Measurements from ENCODE around the gene MFAP4.

MFAP4 gene

DNA sequence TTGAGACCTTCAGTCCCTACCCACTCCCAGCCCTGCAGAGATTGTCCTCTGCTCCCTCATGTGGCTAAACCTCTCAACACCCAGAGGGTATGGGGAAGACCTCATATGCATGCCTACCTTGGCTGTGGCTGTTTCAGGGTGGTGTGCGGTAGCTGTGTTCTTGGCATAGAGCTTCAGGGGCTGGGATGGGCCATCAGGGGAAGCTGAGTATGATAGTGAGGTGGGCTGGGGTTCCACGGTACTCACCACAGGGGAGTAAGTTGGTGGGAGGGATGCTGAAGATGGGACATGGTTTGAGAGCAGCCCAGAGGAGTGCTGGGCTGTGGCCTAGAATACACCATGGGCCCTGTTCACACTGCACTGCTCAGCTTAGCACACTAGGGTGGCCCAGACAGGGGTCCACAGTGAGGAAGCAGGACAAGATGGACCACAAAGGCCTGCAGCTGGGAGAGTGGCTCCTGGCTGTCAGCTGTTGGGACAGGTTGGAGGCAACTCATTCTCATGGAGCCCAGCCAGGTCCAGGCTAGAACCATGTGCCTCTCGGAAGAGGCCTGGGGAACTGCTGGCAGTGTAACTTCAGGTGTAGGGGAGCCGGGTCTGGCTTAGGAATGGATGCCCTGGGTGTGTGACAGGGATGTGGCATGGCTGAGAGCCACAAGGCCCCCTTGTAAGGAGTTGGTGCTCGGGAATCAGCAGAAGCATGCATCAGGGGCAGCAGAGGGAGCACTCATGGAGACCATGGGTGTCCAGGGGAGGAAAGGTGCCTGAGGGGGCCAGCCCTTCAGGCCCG is 3.1 kb downstream of the MFAP4 start:
- H3K9me3 ChIP-seq (replicated peaks in 1 of 11) = no peaks in the 10 kb centered on the region
- no peak overlapping the region for H3K4me3 ChIP-seq
- H3K36me3 ChIP-seq = peaks cover 33 to 67% (median 47%) of the 10 kb centered on the region in 11 experiments
- peaks cover 0 to 62% (median 24%) of the 10 kb centered on the region in 11 experiments; a peak in 14 of 22 replicates for H4K20me1 ChIP-seq
- no peak for TF ChIP-seq Cebpa-rat (IDR thresholded peaks at IDR 0.05)
- H3K27me3 ChIP-seq = no peaks in the 10 kb centered on the region
- H3K27ac ChIP-seq = peak overlapping the region in 4 of 11 experiments; percentile 47 to 54 (median 52); a peak in 5 of 22 replicates
- H3K9ac ChIP-seq = peak overlapping the region in 4 of 11 experiments; percentile 14 to 53 (median 23); a peak in 4 of 22 replicates
- peaks cover 36 to 56% (median 48%) of the 10 kb centered on the region in 10 experiments for H3K4me1 ChIP-seq
- peak overlapping the region; percentile 14 to 68 (median 48); a peak in 20 of 22 replicates for H3K4me2 ChIP-seq

- peaks cover 33 to 67% (median 47%) of the 10 kb centered on the region in 11 experiments for H3K36me3 ChIP-seq
- H3K27me3 ChIP-seq = no peaks in the 10 kb centered on the region
- no peak overlapping the region for H3K4me3 ChIP-seq
- H3K9me3 ChIP-seq (replicated peaks in 1 of 11) = no peaks in the 10 kb centered on the region
- no peak overlapping the region for H3K9ac ChIP-seq
- peak overlapping the region in 1 of 11 experiments; percentile 5; a peak in 2 of 22 replicates for H3K4me2 ChIP-seq
- H3K4me1 ChIP-seq = peaks cover 39 to 59% (median 49%) of the 10 kb centered on the region in 10 experiments
- H4K20me1 ChIP-seq = peaks cover 0 to 62% (median 24%) of the 10 kb centered on the region in 11 experiments; a peak in 14 of 22 replicates
- H3K27ac ChIP-seq = no peak overlapping the region
- no peak for TF ChIP-seq Cebpa-rat (IDR thresholded peaks at IDR 0.05)
These were observed 4.2 kb downstream of the MFAP4 start for GRCh38 chr17:19382531-19383444.

DNA sequence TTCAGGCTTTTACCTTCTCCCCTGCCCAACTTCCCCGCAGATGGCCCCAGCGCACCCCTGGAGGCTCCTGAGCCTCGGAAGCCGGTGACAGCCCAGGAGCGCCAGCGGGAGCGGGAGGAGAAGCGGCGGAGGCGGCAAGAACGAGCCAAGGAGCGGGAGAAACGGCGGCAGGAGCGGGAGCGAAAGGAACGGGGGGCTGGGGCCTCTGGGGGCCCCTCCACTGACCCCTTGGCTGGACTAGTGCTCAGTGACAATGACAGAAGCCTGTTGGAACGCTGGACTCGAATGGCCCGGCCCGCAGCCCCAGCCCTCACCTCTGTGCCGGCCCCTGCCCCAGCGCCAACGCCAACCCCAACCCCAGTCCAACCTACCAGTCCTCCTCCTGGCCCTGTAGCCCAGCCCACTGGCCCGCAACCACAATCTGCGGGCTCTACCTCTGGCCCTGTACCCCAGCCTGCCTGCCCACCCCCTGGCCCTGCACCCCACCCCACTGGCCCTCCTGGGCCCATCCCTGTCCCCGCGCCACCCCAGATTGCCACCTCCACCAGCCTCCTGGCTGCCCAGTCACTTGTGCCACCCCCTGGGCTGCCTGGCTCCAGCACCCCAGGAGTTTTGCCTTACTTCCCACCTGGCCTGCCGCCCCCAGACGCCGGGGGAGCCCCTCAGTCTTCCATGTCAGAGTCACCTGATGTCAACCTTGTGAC is 5.1 kb downstream of the MFAP4 start:
- no peaks in the 10 kb centered on the region for H3K9me3 ChIP-seq (replicated peaks in 1 of 11)
- H3K4me1 ChIP-seq = peaks cover 39 to 56% (median 45%) of the 10 kb centered on the region in 10 experiments
- H3K27me3 ChIP-seq = no peaks in the 10 kb centered on the region
- H3K4me2 ChIP-seq = no peak overlapping the region; a peak in 1 of 22 replicates
- peaks cover 0 to 62% (median 24%) of the 10 kb centered on the region in 11 experiments; a peak in 14 of 22 replicates for H4K20me1 ChIP-seq
- no peak overlapping the region for H3K27ac ChIP-seq
- no peak overlapping the region for H3K9ac ChIP-seq
- TF ChIP-seq Cebpa-rat (IDR thresholded peaks at IDR 0.05) = no peak
- peaks cover 33 to 67% (median 47%) of the 10 kb centered on the region in 11 experiments for H3K36me3 ChIP-seq
- H3K4me3 ChIP-seq = no peak overlapping the region

DNA sequence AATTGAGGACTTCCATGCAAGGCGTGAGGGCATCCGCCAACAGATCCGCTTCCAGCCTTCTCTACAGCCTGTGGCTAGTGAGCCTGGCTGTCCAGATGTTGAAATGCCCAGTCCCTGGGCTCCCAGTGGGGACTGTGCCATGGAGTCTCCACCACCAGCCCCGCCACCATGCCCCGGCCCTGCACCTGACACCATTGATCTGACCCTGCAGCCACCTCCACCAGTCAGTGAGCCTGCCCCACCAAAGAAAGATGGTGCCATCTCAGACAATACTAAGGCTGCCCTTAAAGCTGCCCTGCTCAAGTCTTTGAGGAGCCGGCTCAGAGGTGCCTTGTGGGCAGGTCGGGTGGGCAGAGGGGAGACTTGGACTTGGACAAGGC is 5.6 kb downstream of the MFAP4 start:
- Histone ChIP-seq H3K4me2 (no peak overlapping the region), H3K9ac (no peak overlapping the region), H3K36me3 (peaks cover 33 to 67% (median 47%) of the 10 kb centered on the region in 11 experiments), H4K20me1 (peaks cover 0 to 62% (median 24%) of the 10 kb centered on the region in 11 experiments; a peak in 14 of 22 replicates), H3K4me3 (no peak overlapping the region), H3K4me1 (peaks cover 39 to 54% (median 45%) of the 10 kb centered on the region in 10 experiments), H3K27ac (no peak overlapping the region), H3K9me3 (replicated peaks in 1 of 11) (no peaks in the 10 kb centered on the region), H3K27me3 (no peaks in the 10 kb centered on the region)
- no peak for TF ChIP-seq Cebpa-rat (IDR thresholded peaks at IDR 0.05)

DNA sequence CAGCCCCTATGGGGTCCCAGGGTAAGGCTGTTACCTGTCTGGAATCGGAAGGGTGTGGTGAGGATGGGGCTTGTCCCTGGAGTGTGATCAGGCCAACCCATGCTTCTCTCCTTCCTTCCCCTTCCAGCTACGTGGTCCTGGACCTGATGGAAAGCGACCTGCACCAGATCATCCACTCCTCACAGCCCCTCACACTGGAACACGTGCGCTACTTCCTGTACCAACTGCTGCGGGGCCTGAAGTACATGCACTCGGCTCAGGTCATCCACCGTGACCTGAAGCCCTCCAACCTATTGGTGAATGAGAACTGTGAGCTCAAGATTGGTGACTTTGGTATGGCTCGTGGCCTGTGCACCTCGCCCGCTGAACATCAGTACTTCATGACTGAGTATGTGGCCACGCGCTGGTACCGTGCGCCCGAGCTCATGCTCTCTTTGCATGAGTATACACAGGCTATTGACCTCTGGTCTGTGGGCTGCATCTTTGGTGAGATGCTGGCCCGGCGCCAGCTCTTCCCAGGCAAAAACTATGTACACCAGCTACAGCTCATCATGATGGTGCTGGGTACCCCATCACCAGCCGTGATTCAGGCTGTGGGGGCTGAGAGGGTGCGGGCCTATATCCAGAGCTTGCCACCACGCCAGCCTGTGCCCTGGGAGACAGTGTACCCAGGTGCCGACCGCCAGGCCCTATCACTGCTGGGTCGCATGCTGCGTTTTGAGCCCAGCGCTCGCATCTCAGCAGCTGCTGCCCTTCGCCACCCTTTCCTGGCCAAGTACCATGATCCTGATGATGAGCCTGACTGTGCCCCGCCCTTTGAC is 6.3 kb downstream of the MFAP4 start:
- Histone ChIP-seq H3K4me2 (no peak overlapping the region), H3K4me3 (no peak overlapping the region), H3K9me3 (replicated peaks in 1 of 11) (no peaks in the 10 kb centered on the region), H3K27ac (no peak overlapping the region), H4K20me1 (peaks cover 0 to 62% (median 24%) of the 10 kb centered on the region in 11 experiments; a peak in 14 of 22 replicates), H3K4me1 (peaks cover 35 to 49% (median 43%) of the 10 kb centered on the region in 10 experiments), H3K36me3 (peaks cover 33 to 65% (median 47%) of the 10 kb centered on the region in 11 experiments), H3K9ac (no peak overlapping the region), H3K27me3 (no peaks in the 10 kb centered on the region)
- TF ChIP-seq Cebpa-rat (IDR thresholded peaks at IDR 0.05) = no peak

DNA sequence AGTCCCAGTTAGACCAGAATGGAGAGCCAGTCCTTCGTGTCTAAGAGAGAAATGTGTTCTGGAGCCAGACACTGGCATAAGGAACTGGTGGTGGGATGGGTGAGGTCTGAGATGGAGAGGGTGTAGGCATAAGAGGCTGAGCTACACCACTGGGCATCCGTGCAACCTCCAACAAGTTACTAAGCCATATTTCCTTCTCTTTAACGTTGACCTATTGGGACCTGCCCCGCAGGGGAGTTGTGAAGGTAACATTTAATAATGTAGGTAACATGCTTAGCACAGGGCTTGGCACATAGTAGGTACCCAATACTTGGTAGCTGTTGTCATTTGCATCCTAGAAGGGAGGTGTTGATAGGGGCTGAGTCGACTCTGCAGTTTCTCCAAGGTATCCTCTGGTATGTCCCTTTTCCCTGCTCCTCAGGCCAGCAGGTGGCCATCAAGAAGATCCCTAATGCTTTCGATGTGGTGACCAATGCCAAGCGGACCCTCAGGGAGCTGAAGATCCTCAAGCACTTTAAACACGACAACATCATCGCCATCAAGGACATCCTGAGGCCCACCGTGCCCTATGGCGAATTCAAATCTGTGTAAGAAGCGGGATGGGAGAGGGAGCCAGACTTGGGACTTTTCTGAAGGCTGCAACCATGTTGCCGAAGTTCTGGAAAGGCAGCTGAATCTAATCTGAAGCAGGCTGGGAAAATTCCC is 7.5 kb downstream of the MFAP4 start:
- Histone ChIP-seq H3K4me2 (peak overlapping the region; percentile 85 to 100 (median 98)), H3K9ac (peak overlapping the region; percentile 81 to 90 (median 86); a peak in 18 of 22 replicates), H3K27me3 (peaks cover 0 to under 1% (median 0%) of the 10 kb centered on the region in 11 experiments; a peak in 1 of 22 replicates), H3K4me1 (peaks cover 27 to 41% (median 32%) of the 10 kb centered on the region in 10 experiments), H3K9me3 (replicated peaks in 1 of 11) (no peaks in the 10 kb centered on the region), H3K27ac (peak overlapping the region in 2 of 11 experiments; percentile 76 to 94; a peak in 5 of 22 replicates), H3K4me3 (peak overlapping the region; percentile 68 to 93 (median 80)), H3K36me3 (peaks cover 33 to 53% (median 47%) of the 10 kb centered on the region in 11 experiments), H4K20me1 (peaks cover 0 to 54% (median 24%) of the 10 kb centered on the region in 11 experiments; a peak in 11 of 22 replicates)
- no peak for TF ChIP-seq Cebpa-rat (IDR thresholded peaks at IDR 0.05)

Data from BLaER1 treated with 17β-estradiol and CSF1 and Interleukin-3, amounts not matched to agents 10 nM and 100 nM (cell line).